NCI-H2196 (cell line): ENCODE measurements around the gene ATP2B3.
"Not testable (repeated sequence)": the region's sequence is repeated elsewhere in the genome, so short reads cannot be mapped to it uniquely, and the experiment has no call there.

Experiments
- DNase-seq: peaks from one replicate; lab custom pipeline; 2025; ENCODE audit not compliant: unreplicated experiment; lab: John Stamatoyannopoulos, UW

Gene ATP2B3

GRCh38 chrX:153592091-153592833 is 74.8 kb downstream of the ATP2B3 start:
- DNase-seq = no peak

DNA sequence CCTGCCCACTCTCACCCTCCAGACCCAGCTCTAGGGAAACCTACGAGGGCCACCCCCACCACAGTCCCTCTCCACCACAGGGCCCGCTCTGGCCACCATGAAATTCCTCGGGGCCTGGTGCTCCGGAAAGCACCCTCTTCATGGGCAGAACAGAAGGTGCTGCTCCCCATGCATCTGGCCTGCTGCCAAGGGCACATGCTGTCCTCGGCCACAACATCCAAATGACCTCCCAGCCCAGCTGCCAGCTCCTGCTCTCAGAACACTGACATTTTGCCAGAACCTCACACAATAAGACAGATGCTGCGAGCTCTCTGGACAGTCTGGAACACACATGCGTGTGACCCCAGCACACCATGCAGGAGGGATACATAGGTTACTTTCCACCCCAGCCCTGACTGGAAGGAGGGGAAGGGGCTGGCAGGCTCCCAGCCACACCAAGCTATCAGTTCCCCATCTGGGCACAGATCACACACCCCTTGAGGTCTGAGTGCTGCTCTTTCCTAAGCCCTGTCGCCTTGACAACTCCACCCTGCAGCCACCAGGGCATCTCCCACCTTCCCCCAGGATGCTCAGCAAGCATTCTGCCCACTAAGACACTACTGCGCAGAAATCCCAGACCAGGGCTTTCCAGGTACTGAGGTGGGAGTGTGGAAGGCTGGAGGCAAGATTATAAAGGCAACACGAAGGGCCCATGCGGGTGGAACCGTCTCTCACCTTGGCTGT is 75.7 kb downstream of the ATP2B3 start:
- DNase-seq = peak; percentile 70

- no peak for DNase-seq
Measured at GRCh38 chrX:153593811-153594500, 76.5 kb downstream of the ATP2B3 start.

DNA sequence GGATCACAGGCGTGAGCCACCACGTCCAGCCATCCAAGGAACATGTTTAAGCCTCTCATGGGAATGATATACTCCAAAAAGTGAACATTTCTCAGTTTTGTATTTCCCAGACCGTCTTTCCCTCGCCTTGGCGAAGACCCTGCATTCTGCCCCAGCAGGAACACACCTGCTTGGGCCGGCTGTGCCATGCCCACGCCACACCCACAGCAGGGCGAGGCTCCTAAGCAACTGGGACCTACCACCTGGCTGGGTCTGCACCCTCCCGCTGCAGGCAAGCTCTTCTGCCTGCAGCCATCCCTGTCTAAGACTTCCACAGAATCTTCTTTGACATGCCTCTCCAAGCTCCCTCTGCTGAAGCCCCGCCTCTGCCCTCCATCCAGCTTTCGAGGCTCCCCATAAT is 77.9 kb downstream of the ATP2B3 start:
- DNase-seq = no peak

GRCh38 chrX:153595859-153596857 is 78.7 kb downstream of the ATP2B3 start:
- no peak for DNase-seq

GRCh38 chrX:153596981-153597750 is 79.7 kb downstream of the ATP2B3 start:
- DNase-seq = no peak

GRCh38 chrX:153598541-153599191 is 81.2 kb downstream of the ATP2B3 start, which contains the start of gene CCNQ:
CCNQ (minus strand) TSS chrX:153599139; CDS start chrX:153599073, 66 bp downstream.
- no peak for DNase-seq

GRCh38 chrX:153599192-153600031 is 82.0 kb downstream of the ATP2B3 start:
- peak; percentile 88 for DNase-seq

GRCh38 chrX:153600032-153600373 is 82.6 kb downstream of the ATP2B3 start:
- no peak for DNase-seq

GRCh38 chrX:153600921-153601320 is 83.5 kb downstream of the ATP2B3 start:
- no peak for DNase-seq

DNA sequence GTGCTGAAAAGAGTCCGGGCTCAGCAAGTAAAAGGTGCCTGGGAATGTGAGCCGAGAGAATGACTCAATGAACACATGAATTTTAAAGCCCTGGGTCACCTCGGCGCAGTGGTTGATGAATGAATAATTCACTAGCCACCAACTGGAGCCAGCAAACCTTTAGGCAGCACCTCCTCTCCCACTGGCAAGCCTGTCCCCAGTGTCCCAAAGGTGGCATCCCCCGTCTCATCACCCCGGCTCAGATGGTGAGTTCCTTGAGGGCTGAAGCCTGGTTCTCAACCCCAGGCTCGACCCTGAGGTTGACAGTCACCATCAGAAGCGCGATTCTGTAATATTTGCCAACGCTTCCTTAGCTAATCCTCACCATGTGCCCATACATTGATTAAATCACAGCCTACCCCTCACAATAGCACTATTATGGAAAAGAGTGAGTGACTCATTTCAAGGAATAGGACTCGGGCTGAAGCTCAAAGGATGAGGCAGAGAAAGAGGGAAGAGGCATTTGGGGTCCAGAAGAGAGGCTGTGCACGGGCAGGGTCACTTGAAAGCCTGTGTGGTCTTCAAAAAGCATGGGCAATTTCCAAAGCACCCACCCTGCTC is 84.2 kb downstream of the ATP2B3 start:
- no peak for DNase-seq

DNA sequence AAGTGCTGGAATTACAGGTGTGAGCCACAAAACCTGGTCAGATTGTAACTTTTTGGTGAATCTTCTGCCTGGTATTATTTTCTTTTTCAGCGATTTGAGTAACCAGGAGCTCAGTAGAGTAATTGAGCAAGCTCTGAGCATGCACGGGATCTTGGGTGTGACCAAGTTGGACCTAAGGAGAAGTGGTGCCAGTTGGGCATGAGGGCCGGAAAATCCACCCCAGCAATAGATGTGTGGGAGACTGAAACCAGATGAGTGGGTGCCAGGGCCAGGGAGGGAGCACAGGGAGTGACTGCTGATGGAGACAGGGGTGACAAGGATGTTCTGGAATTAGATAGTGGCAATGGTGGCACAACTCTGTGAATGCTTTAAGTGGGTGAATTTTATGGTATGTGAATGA is 85.2 kb downstream of the ATP2B3 start:
- no peak for DNase-seq

DNA sequence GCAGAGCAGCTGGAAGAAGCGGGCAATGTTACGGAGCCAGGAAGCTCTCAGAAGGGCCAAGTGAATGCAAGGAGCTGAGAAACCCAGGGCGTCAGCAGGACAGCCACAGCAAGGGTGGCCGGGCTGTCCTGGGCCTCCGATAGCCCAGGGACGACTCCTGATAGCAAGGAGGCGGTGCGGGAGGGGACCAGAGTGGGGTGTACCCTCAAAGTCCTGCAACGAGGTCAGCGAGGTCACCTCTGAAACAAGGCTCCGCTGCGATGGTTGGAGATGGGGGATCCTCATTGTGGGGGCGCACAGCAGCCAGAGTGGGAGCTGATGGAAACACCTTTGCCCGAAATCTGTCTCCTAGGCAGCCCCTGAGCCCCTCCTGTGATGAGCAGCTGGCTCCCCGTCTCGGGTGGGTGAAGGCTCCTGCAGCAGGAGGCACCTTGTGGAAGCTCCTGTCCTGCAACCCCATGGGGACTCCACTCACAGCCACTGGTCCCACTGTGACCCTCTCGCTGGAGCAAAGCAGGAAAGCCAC is 85.8 kb downstream of the ATP2B3 start:
- no peak for DNase-seq

DNA sequence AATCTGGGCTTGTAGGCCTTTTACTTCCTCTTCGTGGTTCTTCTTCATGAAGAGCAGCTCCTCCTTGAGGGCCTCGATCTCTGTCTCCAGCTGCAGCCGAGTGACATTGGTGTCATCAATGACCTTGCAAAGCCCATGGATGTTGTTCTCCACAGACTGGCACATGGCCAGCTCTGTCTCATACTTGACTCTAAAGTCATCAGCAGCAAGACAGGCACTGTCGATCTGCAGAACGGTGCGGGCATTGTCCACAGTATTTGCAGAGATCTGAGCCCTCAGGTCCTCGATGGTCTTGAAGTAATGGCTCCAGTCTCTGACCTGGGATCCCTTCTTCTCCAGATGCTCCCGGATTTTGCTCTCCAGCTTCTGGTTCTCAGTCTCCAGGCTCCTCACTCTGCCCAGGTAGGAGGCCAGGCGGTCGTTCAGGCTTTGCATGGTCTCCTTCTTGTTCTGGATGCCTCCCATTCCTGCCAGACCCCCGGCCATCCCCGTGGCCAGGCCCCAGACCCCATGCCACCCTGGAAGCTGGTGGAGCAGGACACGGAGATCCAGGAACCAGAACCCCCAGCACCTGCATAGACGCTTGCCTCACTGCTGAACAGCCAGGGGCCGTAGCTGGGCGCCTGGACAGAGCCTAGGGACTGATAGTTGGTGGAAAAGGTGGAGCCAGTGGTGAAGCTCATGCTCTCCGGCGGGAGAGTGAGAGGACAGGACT is 87.4 kb downstream of the ATP2B3 start:
- not testable (repeated sequence) for DNase-seq

- DNase-seq = no peak
Measured at GRCh38 chrX:153606503-153606902, 89.1 kb downstream of the ATP2B3 start.

- no peak for DNase-seq
Measured at GRCh38 chrX:153608376-153608775, 90.9 kb downstream of the ATP2B3 start.

- DNase-seq = no peak
Measured at GRCh38 chrX:153608806-153609205, 91.4 kb downstream of the ATP2B3 start.
